Ishikawa (cell line): Measurements from ENCODE around the gene DTX1.

Experiments
- CEBPB ChIP-seq: IDR thresholded peaks from 2 replicates; pipeline ENCODE4 v1.6.1; 2012
- CREB1 ChIP-seq: IDR thresholded peaks from 2 replicates; pipeline ENCODE4 v1.6.1; 2012; ENCODE audit warnings: low read depth
- EGR1 ChIP-seq: IDR thresholded peaks from 2 replicates; pipeline ENCODE4 v1.6.1; 2012
- EP300 ChIP-seq: IDR thresholded peaks from 2 replicates; pipeline ENCODE4 v1.6.1; 2012; ENCODE audit warnings: borderline replicate concordance
- FOXM1 ChIP-seq: IDR thresholded peaks from 2 replicates; pipeline ENCODE4 v1.6.1; 2012; ENCODE audit warnings: low read depth, borderline replicate concordance
- NFIC ChIP-seq: IDR thresholded peaks from 2 replicates; pipeline ENCODE4 v1.6.1; 2012
- RAD21 ChIP-seq: IDR thresholded peaks from 2 replicates; pipeline ENCODE4 v1.6.1; 2012; ENCODE audit warnings: low read depth
- REST ChIP-seq: IDR thresholded peaks from 2 replicates; pipeline ENCODE4 v1.6.1; 2012; ENCODE audit warnings: low read depth, mild to moderate bottlenecking
- TAF1 ChIP-seq: IDR thresholded peaks from 2 replicates; pipeline ENCODE4 v1.6.1; 2012; ENCODE audit warnings: low read depth, mild to moderate bottlenecking
- TCF12 ChIP-seq: IDR thresholded peaks from 2 replicates; pipeline ENCODE4 v1.6.1; 2012; ENCODE audit warnings: low read depth
- TEAD4 ChIP-seq: IDR thresholded peaks from 2 replicates; pipeline ENCODE4 v1.6.1; 2012
- USF1 ChIP-seq: IDR thresholded peaks from 2 replicates; pipeline ENCODE4 v1.6.1; 2012
- YY1 ChIP-seq: IDR thresholded peaks from 2 replicates; pipeline ENCODE4 v1.6.1; 2012; ENCODE audit warnings: low read depth
- ZBTB7A ChIP-seq: IDR thresholded peaks from 2 replicates; pipeline ENCODE4 v1.6.1; 2012; ENCODE audit warnings: low read depth
- TF ChIP-seq, protein P1 (sequence below): IDR thresholded peaks from 2 replicates; pipeline ENCODE4 v1.6.1; 2012

DTX1 gene

GRCh38 chr12:113095405-113095804 is 38.9 kb downstream of the DTX1 start:
- TF ChIP-seq REST (no peak), NFIC (no peak), TEAD4 (no peak), USF1 (no peak)

DNA sequence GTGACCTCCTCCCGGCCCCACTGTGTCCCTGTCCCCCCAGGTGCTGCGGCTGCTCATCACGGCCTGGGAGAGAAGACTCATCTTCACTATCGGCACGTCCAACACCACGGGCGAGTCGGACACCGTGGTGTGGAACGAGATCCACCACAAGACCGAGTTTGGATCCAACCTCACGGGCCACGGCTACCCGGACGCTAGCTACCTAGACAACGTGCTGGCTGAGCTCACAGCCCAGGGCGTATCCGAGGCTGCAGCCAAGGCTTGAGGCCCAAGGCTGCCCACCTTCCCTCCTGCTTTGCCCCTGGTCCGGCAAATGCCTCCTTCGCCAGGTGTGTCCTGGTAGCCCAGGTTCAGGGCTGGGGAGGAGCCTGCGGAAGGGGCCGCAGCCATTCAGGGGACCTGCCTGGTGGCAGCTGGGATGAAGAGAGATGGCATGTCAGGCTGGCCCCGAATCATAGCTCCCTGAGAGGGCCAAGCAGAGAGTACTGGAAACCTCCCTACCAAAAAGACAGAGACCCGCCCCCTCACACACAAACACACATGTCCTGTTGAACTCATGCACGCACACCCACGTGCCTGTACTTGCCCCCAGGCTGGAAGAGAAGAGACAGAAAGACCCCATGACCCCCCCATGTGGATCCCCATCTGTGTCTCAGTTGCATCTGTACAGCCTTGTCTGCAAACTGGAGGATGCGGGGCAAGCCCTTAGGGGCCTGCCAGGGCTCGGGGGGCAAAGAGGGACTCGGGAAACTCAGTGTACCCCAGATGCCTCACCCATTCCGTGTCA is 40.3 kb downstream of the DTX1 start:
- TF ChIP-seq FOXM1: no peak
- no peak for TF ChIP-seq RAD21
- no peak for TF ChIP-seq TAF1
- no peak for TF ChIP-seq NFIC
- no peak for TF ChIP-seq CREB1
- TF ChIP-seq, protein P1, sequence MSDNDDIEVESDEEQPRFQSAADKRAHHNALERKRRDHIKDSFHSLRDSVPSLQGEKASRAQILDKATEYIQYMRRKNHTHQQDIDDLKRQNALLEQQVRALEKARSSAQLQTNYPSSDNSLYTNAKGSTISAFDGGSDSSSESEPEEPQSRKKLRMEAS: no peak
- TF ChIP-seq USF1: no peak
- no peak for TF ChIP-seq TEAD4
- TF ChIP-seq TCF12: no peak
- TF ChIP-seq CEBPB: no peak
- TF ChIP-seq ZBTB7A: no peak
- TF ChIP-seq EP300: no peak

- TF ChIP-seq REST (no peak), TCF12 (0 out of 2 replicates have a peak, but pooled peaks have one; percentile 6), ZBTB7A (peak; percentile 51; the same call in 1 of the 2 replicates)
- TF ChIP-seq, protein P1: no peak
Measured at GRCh38 chr12:113097716-113098440, 41.3 kb downstream of the DTX1 start.

DNA sequence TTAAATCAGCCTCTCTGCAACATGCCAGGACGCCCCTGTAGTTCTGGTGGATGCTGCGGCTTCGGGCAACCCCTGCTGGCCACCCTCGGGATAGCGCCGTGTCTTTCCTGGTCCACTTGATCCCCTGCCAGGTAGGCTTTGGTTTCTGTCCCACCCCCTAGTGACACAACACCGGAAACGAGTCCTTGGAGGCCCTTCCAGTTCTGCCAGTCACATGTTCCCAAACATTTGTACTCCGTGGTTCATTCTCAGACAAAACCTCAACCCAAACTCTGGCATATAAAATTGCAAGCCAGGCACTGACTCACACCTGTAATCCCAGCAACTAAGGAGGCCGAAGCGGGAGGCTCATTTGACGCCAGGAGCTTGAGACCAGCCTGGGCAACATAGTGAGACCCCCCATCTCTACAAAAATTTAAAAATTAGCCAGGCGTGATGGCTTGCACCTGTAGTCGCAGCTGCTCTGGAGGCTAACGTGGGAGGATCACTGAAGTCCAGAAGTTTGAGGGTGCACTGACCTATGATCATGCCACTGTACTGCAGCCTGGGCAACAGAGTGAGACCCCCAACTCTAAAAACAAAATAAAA is 42.0 kb downstream of the DTX1 start:
- no peak for TF ChIP-seq YY1
- peak; percentile 42; the same call in 1 of the 2 replicates for TF ChIP-seq TAF1
- peak; percentile 83 for TF ChIP-seq RAD21
- no peak; the same call in 1 of the 2 replicates for TF ChIP-seq TEAD4
- no peak for TF ChIP-seq FOXM1
- peak; percentile 86 for TF ChIP-seq CEBPB
- TF ChIP-seq CREB1: no peak
- TF ChIP-seq ZBTB7A: 0 out of 2 replicates have a peak, but pooled peaks have one; percentile 51
- TF ChIP-seq NFIC: peak; percentile 79
- peak; percentile 26; the same call in 1 of the 2 replicates for TF ChIP-seq EP300
- peak; percentile 57; the same call in 1 of the 2 replicates for TF ChIP-seq TCF12
- peak; percentile 88 for TF ChIP-seq USF1
- TF ChIP-seq, protein P1: peak; percentile 89
- TF ChIP-seq REST: no peak
- no peak for TF ChIP-seq EGR1
